ENCODE data around the gene GTSF1L. TPM values are rescaled to one million over a fixed set of nuclear protein-coding genes. Genes with fewer than 3 reads are reported as not detected.

The GTSF1L gene
- total RNA-seq, 1 experiment from 2014 or later = not detected

DNA sequence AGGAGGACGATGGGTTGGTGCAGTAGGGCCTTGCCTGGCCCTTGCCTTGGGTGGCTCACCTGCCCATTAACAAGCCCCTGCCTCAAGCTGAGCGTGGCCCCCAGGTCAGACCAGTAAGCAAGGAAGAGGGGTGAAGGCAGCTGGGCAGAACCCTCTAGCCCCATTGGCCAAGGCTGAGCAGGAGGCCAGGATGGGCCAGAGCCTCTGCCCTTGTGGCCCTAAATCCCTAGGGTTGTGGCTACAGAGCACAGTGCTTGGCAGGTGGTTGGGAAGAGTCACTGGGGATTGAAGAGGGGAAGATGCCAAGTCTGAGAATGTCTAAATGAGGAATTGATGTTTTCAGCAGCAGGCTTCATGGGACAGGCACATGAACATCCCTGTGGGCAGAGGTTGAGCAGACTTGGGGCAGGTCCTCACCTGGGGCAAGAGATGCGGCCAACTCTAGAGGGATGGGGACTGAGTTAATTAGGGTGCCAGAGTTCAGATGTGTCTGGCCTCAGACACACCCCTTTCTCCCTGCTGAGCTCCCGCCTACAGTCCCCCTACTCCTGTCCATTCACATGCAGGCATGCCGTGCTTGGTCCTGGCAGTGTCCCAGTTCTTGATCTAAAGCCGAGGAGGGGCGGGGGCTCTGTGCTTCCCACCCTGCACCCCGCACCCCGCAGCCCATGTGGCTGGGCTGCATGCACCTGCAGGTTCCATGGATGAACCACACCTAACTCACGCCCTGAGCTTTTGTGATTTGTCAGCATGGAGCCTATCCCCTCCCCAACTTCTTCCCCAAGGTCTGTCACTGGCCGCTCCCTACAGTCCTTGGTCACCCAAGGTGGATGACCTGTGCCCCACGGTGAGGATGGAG, 9.8 kb downstream of the GTSF1L start:
- DNase-seq (ENCODE audit: low read depth) = no peak

DNA sequence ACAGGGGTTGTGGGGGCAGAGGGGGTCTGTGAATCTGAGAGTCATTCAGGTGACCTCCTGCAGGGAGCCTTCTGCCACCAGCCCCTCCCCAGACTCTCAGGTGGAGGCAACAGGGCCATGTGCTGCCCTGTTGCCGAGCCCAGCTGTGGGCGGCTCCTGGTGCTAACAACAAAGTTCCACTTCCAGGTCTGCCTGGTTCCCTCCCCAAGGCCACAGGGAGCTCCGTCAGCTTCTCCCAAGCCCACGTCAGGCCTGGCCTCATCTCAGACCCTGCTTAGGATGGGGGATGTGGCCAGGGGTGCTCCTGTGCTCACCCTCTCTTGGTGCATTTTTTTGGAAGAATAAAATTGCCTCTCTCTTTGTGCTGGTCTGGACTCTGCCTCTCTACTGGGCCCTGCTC, 10.7 kb downstream of the GTSF1L start:
- no peak for DNase-seq (ENCODE audit: low read depth)

DNA sequence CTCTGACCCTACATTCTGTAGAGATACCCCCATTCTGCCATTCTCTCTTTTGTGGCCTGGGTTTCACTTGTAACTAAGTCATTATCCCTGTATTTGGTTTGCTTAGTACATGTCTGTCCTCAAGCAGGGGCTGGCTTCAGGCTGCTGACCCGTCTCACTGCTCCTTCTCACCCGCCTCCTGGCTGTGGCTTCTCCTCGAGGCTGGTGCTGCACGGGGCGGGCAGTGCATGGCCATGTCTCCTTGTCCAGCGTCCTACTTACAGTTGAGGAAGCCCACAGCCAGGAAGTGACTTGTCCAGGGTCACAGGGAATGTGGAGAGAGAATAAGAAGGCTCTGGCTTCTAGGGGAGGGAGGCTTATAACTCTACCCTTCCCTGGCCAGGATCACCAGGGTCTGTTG, 11.3 kb downstream of the GTSF1L start:
- DNase-seq (ENCODE audit: low read depth) = no peak

DNA sequence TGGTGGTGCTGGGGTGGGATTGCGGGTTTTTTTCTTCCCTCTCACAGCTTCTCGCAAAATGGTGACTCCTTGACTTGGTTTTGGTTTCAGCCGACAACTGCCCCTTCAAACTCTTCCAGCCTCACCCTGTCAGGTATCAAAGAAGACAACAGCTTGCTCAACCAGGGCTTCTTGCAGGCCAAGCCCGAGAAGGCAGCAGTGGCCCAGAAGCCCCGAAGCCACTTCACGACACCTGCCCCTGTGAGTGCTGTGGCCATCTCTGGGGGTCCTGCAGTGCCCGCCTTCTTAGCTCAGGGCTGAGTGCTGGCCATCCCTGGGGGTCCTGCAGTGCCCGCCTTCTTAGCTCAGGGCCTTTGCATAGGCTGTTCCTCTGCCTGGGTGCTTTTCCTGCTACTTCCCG, 11.8 kb downstream of the GTSF1L start:
- no peak for DNase-seq (ENCODE audit: low read depth)

DNA sequence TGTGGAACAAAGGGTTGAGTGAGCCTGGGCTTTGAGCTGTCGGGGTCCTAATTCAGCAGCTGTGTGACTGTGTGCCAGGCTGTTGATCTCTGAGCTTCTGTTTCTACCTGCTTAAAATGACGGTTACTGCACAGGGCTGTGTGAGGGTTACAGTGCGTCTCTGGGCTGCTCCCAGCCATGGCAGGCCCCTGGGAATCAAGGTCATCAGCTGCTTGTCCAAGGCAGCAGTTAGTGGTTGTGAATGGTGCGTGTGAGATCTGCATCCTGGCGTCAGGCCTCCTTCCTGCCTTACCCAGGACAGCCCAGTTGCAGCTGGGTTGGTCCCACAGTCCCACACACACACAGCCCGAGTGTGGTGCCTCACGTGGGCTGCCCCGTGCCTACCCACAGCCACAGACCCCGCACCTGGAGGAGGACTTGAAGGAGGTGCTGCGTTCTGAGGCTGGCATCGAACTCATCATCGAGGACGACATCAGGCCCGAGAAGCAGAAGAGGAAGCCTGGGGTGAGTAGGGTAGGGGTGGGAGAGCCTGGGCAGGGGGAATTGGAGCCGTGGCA, 15.6 kb downstream of the GTSF1L start:
- DNase-seq (ENCODE audit: low read depth) = no peak

DNA sequence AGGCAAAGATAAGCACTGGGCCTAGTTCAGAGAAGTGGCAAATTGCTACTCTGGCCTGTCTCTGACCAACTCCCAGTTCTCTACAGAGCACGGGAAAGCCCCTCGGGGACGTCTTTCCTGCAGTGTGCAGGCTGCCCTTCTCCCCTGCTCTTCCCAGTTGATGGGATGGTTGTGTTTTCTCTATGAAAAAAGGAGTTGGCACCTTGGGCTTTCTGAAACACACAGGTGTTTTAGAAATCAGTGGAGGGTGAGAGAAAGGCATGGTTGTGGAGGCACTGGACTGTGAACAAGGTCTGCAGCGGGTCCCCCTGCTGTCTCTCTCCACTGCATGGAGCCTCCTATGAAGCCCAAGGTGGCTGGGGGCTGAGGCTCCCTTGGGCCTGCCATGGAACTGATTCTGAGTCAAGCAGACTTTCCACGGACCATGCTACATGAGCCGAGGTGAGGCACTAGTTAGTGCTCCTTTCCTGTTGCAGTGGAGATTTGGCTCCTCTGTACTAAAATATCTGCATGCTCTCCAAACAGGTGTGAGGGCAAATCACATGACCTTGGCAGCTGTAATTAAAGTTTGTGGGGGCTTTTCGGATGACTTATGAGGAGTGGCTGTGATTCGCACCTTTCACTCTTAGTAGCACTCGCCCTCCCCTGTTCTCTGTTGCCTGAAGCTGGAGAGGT, 16.3 kb downstream of the GTSF1L start:
- no peak for DNase-seq (ENCODE audit: low read depth)

DNA sequence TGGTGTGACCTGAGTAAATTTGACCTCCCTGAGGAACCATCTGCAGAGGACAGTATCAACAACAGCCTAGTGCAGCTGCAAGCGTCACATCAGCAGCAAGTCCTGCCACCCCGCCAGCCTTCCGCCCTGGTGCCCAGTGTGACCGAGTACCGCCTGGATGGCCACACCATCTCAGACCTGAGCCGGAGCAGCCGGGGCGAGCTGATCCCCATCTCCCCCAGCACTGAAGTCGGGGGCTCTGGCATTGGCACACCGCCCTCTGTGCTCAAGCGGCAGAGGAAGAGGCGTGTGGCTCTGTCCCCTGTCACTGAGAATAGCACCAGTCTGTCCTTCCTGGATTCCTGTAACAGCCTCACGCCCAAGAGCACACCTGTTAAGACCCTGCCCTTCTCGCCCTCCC, 24.3 kb downstream of the GTSF1L start:
- DNase-seq (ENCODE audit: low read depth) = no peak

DNA sequence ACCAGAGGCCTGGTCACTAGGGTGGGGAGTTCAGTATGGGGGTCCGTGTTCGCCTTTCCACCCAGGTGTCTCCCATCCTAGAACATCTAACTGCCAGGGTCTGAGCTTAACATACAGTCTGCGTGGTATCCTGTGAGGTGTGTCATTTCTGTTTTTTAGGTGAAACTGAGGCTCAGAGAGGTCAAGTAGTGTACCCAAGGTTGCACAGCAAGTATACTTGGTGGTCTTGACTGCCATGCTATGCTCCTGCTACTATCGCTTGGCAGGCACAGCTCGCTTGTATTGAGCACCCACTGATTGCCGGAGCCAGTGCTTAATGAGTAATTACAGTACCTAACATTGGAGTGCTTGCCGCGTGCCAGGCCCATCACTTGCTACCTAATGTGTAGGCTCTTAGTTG, 26.2 kb downstream of the GTSF1L start:
- DNase-seq (ENCODE audit: low read depth) = no peak

DNA sequence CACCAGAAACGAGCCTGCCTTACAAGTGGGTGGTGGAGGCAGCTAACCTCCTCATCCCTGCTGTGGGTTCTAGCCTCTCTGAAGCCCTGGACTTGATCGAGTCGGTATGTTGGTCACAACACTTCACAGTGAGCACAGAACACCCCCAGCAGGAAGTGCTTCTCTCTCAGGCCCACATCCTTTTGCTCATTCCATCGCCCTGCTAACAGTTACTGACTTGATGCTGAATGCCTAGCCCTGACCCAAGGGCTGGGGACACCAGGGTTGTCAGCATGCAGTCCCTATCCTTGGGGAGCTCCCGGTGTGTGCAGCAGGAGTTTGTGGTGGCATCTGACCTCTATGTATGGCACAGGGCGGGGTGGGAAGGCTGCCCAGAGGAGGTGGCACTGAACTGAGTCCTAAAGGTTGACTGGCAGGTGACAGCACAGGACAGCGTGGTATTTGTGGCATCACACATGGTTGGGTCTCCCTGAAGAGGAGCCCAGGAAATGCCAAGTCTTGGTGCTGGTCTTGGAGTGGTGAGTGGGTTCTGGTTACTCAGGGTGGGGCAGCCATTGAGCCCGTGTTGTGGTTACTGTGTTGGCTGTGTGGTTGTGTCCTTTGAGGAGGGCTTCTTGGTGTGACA, 26.7 kb downstream of the GTSF1L start:
- DNase-seq (ENCODE audit: low read depth) = no peak

DNA sequence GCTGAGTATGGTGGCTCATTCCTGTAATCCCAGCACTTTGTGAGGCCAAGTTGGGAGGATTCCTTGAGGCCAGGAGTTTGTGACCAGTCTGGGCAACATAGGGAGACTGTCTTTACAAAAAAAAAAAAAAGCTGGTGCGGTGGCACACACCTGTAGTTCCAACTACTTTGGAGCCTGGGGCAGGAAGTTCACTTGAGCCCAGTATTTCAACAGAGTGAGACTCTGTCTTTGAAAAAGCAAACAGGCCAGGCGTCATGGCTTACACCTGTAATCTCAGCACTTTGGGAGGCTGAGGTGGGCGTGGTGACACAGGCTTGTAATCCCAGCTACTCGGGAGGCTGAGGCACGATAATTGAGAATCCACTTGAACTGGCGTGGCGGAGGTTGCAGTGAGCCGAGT, 31.2 kb downstream of the GTSF1L start:
- DNase-seq (ENCODE audit: low read depth) = no peak

DNA sequence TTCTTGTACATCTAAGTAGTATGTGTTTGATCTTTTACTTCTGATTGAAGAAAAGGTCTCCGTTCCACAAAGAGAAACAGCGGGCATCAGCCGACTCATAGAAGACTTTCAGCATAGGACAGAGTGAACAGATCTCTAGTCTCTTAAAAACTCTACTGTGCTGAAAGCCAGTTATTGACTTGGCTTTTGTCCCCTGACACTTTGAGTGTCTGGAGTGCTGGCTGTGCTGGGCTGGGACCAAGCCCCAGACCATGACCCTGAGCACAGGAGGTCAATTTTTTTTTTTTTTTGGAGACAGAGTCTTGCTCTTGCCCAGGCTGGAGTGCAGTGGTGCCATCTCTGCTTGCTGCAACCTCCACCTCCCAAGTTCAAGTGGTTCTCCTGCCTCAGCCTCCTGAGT, 32.0 kb downstream of the GTSF1L start:
- no peak for DNase-seq (ENCODE audit: low read depth)

DNA sequence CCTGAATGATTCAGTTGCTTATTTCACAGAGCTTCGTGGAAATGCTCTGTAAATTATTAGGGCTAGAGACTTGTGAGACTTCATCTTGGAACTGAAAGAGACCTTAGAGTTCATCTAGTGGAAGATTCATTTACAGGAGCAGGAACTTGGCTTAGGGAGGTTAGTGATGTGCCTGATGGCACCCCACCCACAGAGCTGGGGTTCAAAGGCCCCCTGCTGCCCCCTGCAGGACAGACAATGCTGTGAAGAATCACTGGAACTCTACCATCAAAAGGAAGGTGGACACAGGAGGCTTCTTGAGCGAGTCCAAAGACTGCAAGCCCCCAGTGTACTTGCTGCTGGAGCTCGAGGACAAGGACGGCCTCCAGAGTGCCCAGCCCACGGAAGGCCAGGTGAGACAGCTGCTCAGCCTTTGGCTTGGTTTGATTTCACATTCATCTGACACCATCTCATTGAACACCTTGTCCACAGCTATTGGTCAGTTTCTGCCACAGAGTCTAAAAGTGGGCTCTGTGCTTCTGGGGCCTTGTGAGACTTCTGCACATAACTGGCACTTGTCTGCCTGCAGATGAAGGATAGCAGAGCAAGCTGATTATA, 34.8 kb downstream of the GTSF1L start:
- peak; percentile 52 for DNase-seq (ENCODE audit: low read depth)

DNA sequence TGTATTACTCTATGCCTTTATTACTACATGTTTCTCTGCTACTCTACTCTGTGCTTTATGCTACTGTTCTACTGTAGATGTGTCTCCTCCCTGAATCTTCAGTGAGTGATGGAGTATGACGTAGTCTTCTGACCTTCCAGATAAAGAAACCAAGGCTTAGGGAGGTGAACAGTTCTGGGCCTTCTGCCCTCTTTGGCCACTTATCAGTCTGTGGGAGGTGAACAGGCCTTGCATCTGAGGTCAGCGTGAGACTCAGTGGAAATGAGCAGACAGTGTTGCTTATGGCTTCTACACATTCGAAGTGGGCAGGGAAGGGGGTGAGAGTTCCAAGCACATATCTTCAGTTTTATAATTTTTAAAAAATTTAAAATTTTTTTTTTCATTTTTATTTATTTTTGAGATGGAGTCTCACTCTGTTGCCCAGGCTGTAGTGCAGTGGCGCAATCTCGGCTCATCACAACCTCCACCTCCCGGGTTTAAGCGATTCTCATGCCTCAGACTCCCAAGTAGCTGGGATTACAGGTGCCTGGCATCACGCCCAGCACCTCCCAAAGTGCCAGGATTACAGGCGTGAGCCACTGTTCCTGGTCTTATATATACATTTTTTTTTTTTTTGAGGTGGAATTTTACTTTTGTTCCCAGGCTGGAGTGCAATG, 35.7 kb downstream of the GTSF1L start:
- no peak for DNase-seq (ENCODE audit: low read depth)

DNA sequence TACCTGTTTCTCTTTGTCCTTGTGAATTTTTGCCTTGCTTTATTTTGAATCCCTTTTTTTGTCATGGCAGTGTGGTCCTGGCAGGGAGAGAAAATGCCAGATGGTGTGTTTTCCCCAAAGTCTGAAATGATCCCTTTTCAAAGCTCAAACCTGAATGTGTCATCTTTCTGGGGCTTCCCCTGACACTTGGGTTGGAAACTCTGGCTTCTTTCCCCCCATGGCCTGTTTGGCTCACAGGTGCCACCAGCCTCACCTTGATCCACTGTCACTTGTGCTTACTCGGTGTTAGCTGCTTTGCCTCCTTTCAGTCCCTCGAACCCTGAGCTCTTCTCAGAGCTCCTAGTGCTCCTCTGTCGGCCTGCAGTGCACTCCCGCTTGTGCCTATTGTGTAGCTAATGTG, 37.6 kb downstream of the GTSF1L start:
- DNase-seq (ENCODE audit: low read depth) = no peak

DNA sequence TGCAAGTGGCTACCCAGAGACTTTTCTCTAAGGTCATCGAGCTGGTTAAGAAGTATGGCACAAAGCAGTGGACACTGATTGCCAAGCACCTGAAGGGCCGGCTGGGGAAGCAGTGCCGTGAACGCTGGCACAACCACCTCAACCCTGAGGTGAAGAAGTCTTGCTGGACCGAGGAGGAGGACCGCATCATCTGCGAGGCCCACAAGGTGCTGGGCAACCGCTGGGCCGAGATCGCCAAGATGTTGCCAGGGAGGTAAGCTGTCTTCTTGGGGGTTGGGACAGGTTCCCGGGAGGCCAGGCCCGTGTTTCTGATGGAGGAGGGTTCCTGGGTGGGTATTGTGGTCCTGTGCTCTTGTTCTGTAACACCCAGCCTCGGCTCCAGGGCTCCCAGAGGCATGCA, 40.0 kb downstream of the GTSF1L start:
- no peak for DNase-seq (ENCODE audit: low read depth)

DNA sequence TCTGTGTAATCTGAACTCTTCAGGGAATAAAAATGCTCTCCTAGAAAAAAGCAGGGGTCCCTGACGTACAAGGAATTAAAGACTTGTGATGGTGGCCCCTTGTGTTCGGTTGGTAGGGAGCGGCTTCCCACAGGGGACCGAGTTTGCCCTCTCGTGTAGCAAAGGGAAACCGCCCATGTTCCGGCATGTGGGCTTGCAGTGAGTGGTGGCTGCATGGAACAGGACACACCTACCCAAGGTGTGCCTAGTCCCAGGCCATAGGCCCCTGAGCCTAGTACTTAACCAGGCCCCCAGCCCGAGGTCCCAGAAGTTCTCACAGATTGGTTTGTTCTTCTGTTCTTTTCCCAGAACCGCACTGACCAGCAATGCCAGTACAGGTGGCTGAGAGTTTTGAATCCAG, 44.4 kb downstream of the GTSF1L start:
- DNase-seq (ENCODE audit: low read depth) = no peak

DNA sequence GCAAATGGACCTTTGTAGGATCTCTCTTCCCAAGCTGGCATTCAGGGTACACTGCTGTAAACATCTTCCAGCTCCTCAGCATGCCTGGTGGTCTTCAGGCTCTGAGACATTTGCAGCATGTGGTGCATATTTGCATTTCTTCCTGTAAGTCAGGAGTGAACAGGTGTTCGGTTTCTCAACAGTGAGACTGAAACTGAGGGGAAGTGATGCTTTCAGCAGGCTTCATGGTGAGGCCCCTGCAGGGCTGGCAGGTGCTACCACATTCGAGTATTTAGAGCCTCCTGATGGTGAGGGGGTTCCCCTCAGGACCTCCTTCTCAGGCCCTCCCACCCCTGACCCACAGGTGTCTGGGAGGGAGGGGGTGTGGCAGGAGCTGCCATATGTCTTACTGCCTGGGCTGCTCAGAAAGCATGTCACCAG, 44.8 kb downstream of the GTSF1L start:
- no peak for DNase-seq (ENCODE audit: low read depth)

DNA sequence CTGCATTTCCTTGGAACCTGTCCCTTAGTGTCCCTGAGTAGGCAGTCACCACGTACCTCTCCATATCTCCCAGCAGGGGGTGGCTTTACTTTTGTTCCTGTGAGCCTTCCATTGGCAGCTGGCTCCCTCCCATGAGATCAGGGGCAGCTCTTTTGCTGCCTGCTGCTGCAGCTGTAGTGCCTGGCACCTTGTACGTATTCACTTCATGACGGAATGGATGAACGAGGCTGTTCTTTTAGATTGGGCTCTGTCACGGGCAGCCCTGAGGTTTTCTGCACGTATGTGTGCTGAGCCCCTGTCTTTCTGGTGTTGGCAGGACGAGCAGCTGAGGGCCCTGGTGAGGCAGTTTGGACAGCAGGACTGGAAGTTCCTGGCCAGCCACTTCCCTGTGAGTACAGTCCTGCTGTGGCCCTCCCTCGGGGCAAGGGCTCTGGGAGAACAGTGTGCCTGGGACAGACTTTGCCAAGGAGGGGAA, 45.3 kb downstream of the GTSF1L start:
- no peak for DNase-seq (ENCODE audit: low read depth)

DNA sequence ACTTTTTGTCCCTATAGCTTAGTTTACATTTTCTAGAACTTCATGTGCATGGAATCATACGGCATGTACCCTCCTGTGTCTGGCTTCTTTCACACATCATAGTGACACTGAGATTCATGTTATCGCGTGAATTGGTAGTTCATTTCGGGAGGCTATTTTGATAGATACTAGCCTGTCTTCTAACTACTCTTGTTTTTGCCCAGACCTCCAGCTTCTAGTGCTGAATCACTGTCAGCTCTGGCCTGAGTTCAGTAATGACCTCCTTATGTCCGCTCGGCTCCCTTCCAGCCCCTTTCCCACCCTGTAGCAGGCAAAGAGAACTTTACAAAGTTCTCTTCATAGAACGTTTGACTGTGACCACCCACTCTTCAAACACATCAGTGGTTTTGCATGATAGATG, 45.8 kb downstream of the GTSF1L start:
- DNase-seq (ENCODE audit: low read depth) = no peak

DNA sequence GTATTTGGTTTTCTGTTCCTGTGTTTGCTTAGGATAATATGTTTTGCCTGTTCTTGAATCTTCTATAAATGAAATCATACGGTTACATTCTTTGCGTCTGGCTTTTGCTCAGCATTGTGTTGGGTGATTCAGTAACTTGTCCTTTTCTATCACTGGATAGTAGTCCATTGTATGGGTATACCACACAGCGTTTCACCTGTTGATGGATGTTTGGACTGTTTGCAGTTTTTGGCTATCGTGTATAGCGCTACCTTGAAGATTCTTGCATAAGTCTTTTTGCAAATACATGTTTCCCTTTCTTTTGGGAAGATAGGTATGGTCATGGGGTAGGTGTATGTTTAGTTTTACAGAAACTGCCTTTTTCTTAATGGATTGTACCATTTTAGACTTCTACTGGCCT, 50.4 kb downstream of the GTSF1L start:
- no peak for DNase-seq (ENCODE audit: low read depth)
